ENCODE data around the gene ARHGEF6.

GRCh38 chrX:136687457-136687856 is 93.3 kb downstream of the ARHGEF6 start:
- no peak for TF ChIP-seq ZFP69B (tag by site-specific recombination; IDR thresholded peaks at IDR 0.05)
- TF ChIP-seq ZNF416 (tag by site-specific recombination; IDR thresholded peaks at IDR 0.05), result no peak
- no peak for TF ChIP-seq ZNF48 (tag by site-specific recombination; IDR thresholded peaks at IDR 0.05)
- no peak for TF ChIP-seq ZNF133 (tag by site-specific recombination; IDR thresholded peaks at IDR 0.05)
- no peak for TF ChIP-seq ZBTB11 (tag by site-specific recombination; conservative IDR thresholded peaks at IDR 0.05; ENCODE audit: low read depth)
- TF ChIP-seq, protein P1, sequence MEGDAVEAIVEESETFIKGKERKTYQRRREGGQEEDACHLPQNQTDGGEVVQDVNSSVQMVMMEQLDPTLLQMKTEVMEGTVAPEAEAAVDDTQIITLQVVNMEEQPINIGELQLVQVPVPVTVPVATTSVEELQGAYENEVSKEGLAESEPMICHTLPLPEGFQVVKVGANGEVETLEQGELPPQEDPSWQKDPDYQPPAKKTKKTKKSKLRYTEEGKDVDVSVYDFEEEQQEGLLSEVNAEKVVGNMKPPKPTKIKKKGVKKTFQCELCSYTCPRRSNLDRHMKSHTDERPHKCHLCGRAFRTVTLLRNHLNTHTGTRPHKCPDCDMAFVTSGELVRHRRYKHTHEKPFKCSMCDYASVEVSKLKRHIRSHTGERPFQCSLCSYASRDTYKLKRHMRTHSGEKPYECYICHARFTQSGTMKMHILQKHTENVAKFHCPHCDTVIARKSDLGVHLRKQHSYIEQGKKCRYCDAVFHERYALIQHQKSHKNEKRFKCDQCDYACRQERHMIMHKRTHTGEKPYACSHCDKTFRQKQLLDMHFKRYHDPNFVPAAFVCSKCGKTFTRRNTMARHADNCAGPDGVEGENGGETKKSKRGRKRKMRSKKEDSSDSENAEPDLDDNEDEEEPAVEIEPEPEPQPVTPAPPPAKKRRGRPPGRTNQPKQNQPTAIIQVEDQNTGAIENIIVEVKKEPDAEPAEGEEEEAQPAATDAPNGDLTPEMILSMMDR (tag by site-specific recombination; IDR thresholded peaks at IDR 0.05), result no peak
- no peak for TF ChIP-seq WT1 (tag by site-specific recombination; IDR thresholded peaks at IDR 0.05)
- TF ChIP-seq, protein P2, sequence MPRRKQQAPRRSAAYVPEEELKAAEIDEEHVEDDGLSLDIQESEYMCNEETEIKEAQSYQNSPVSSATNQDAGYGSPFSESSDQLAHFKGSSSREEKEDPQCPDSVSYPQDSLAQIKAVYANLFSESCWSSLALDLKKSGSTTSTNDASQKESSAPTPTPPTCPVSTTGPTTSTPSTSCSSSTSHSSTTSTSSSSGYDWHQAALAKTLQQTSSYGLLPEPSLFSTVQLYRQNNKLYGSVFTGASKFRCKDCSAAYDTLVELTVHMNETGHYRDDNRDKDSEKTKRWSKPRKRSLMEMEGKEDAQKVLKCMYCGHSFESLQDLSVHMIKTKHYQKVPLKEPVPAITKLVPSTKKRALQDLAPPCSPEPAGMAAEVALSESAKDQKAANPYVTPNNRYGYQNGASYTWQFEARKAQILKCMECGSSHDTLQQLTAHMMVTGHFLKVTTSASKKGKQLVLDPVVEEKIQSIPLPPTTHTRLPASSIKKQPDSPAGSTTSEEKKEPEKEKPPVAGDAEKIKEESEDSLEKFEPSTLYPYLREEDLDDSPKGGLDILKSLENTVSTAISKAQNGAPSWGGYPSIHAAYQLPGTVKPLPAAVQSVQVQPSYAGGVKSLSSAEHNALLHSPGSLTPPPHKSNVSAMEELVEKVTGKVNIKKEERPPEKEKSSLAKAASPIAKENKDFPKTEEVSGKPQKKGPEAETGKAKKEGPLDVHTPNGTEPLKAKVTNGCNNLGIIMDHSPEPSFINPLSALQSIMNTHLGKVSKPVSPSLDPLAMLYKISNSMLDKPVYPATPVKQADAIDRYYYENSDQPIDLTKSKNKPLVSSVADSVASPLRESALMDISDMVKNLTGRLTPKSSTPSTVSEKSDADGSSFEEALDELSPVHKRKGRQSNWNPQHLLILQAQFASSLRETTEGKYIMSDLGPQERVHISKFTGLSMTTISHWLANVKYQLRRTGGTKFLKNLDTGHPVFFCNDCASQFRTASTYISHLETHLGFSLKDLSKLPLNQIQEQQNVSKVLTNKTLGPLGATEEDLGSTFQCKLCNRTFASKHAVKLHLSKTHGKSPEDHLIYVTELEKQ (tag by site-specific recombination; IDR thresholded peaks at IDR 0.05; ENCODE audit: borderline replicate concordance), result no peak

Data from HEK293 (cell line).